Natural killer cell (primary cell): Measurements from ENCODE around the gene DCAF11. TPM values are rescaled to one million over a fixed set of nuclear protein-coding genes. Genes with fewer than 3 reads are reported as not detected.
A peak's percentile ranks its signal among the peaks of the same experiment; 100 is the strongest.

ENCODE experiments used
- ATAC-seq, 3 donors: fragments of 150-1000 bp in 2 of 3; fragments of 200-7000 bp in 1 of 3; cut with Tn5 transposase; 1 replicate in 1 of 3; 2 replicates in 2 of 3; pipeline ENCODE4 v1.10.0; 2021; ENCODE audit warnings: mild to moderate bottlenecking in 2 of 3, moderate library complexity in 2 of 3
- DNase-seq, 2 donors: peaks; one replicate each; pipeline versions ENCODE4 v3.0.0 to v3.0.0-alpha.2; 2013 to 2021; ENCODE audit warnings: mixed read lengths in 1 of 2
- H3K27ac ChIP-seq: one replicate; pipeline ENCODE4 v1.5.1; 2013; ENCODE audit warnings: mild to moderate bottlenecking, low read length
- H3K27me3 ChIP-seq: one replicate; pipeline ENCODE4 v1.6.1; 2013; ENCODE audit warnings: low read length; ENCODE audit not compliant: control insufficient read depth, insufficient read depth
- H3K36me3 ChIP-seq: one replicate; pipeline ENCODE4 v1.6.1; 2013; ENCODE audit warnings: low read length; ENCODE audit not compliant: control insufficient read depth, insufficient read depth
- H3K4me1 ChIP-seq: one replicate; pipeline ENCODE4 v1.6.1; 2013; ENCODE audit warnings: low read length; ENCODE audit not compliant: control insufficient read depth, insufficient read depth
- H3K4me3 ChIP-seq: one replicate; pipeline ENCODE4 v1.5.1; 2013; ENCODE audit warnings: low read length
- H3K9me3 ChIP-seq: one replicate; pipeline ENCODE4 v1.6.1; 2013; ENCODE audit warnings: low read length; ENCODE audit not compliant: control insufficient read depth, insufficient read depth
- H3K27ac Mint-ChIP-seq, 2 donors: one replicate each; pipeline ENCODE4 v1.8.0; 2022; ENCODE audit warnings: mild to moderate bottlenecking in 2 of 2, mixed read lengths in 2 of 2, moderate library complexity in 1 of 2
- H3K27me3 Mint-ChIP-seq, 2 donors: one replicate each; pipeline ENCODE4 v1.8.0; 2022; ENCODE audit warnings: low read depth in 2 of 2, mixed read lengths in 2 of 2
- H3K36me3 Mint-ChIP-seq: one replicate; pipeline ENCODE4 v1.8.0; 2022; ENCODE audit warnings: mixed read lengths
- H3K4me1 Mint-ChIP-seq, 2 donors: one replicate each; pipeline ENCODE4 v1.8.0; 2022; ENCODE audit warnings: mixed read lengths in 2 of 2
- H3K4me3 Mint-ChIP-seq: one replicate; pipeline ENCODE4 v1.8.0; 2022; ENCODE audit warnings: mild to moderate bottlenecking, moderate library complexity, mixed read lengths
- H3K9me3 Mint-ChIP-seq, 2 donors: one replicate each; pipeline ENCODE4 v1.8.0; 2022; ENCODE audit warnings: mixed read lengths in 2 of 2
- WGBS: methylation state at CpG from one replicate; pipeline ENCODE4 v1.1.7; 2013; ENCODE audit warnings: missing lambda C conversion rate; ENCODE audit not compliant: insufficient coverage; 5-methylcytosine and 5-hydroxymethylcytosine counted together
- intact Hi-C: fragments of 100-400 bp; cut with micrococcal nuclease; formaldehyde crosslinking; loops from one replicate; pipeline ENCODE4 v1.14.2; 2022
- total RNA-seq, 4 donors: library from RNA; stranded (reverse); fragments of 120-200 nt in 1 of 4; gene quantifications; one replicate each; pipeline versions ENCODE4 v1.2.3 to v1.2.4, GENCODE V29; 2013 to 2022
- TF ChIP-seq, protein P1 (sequence below): fragments of 200-600 bp; IDR thresholded peaks from one replicate; pipeline ENCODE4 v1.8.0; 2022; ENCODE audit warnings: antibody characterized with exemption

The DCAF11 gene
- total RNA-seq, 3 donors from 2014 or later (not counting 1 experiment from before 2014, with no cell fraction given), result 77.5 to 99.3 (median 96.3) TPM

DNA sequence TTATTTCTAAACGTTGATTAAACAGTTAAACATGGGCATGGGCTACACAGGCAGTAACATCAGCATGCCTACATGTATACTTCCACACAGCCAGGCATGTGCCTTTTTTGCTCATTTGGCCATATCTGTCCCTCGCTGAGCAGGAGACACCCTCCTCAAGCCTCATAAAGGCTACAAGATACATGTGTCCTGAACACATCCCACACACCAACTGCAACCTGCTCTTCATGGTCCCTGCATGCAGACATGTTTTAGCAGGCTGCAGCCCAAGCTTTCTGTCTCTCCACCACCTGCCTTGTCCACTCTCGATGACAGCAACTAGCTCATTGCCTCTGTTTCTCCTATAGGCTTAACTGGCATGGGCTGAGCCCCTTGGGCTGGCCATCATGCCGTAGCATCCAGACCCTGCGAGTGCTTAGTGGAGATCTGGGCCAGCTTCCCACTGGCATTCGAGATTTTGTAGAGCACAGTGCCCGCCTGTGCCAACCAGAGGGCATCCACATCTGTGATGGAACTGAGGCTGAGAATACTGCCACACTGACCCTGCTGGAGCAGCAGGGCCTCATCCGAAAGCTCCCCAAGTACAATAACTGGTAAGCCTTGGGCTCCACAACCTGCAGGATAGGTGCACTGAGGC, 17.9 kb upstream of the DCAF11 start:
- Mint-ChIP-seq H3K36me3 (no peaks in the 10 kb centered on the region), H3K27me3 (no peaks in the 10 kb centered on the region), H3K4me3 (peak overlapping the region; percentile 22), H3K9me3 (no peaks in the 10 kb centered on the region), H3K4me1 (peaks cover 20 to 33% of the 10 kb centered on the region in 2 donors), H3K27ac (peak overlapping the region in 1 of 2 donors; percentile 56)
- ATAC-seq (no peak), DNase-seq (no peak)
- WGBS, result 97% methylated on average over 8 of the region's 8 CpGs
- intact Hi-C loops, result no loop called here
- H3K9me3 ChIP-seq, result no peaks in the 10 kb centered on the region
- H3K36me3 ChIP-seq, result peaks cover 10% of the 10 kb centered on the region
- H3K4me3 ChIP-seq, result no peak overlapping the region
- H3K4me1 ChIP-seq, result peaks cover 22% of the 10 kb centered on the region
- no peaks in the 10 kb centered on the region for H3K27me3 ChIP-seq
- TF ChIP-seq, protein P1, sequence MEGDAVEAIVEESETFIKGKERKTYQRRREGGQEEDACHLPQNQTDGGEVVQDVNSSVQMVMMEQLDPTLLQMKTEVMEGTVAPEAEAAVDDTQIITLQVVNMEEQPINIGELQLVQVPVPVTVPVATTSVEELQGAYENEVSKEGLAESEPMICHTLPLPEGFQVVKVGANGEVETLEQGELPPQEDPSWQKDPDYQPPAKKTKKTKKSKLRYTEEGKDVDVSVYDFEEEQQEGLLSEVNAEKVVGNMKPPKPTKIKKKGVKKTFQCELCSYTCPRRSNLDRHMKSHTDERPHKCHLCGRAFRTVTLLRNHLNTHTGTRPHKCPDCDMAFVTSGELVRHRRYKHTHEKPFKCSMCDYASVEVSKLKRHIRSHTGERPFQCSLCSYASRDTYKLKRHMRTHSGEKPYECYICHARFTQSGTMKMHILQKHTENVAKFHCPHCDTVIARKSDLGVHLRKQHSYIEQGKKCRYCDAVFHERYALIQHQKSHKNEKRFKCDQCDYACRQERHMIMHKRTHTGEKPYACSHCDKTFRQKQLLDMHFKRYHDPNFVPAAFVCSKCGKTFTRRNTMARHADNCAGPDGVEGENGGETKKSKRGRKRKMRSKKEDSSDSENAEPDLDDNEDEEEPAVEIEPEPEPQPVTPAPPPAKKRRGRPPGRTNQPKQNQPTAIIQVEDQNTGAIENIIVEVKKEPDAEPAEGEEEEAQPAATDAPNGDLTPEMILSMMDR, result no peak
- no peak overlapping the region for H3K27ac ChIP-seq

DNA sequence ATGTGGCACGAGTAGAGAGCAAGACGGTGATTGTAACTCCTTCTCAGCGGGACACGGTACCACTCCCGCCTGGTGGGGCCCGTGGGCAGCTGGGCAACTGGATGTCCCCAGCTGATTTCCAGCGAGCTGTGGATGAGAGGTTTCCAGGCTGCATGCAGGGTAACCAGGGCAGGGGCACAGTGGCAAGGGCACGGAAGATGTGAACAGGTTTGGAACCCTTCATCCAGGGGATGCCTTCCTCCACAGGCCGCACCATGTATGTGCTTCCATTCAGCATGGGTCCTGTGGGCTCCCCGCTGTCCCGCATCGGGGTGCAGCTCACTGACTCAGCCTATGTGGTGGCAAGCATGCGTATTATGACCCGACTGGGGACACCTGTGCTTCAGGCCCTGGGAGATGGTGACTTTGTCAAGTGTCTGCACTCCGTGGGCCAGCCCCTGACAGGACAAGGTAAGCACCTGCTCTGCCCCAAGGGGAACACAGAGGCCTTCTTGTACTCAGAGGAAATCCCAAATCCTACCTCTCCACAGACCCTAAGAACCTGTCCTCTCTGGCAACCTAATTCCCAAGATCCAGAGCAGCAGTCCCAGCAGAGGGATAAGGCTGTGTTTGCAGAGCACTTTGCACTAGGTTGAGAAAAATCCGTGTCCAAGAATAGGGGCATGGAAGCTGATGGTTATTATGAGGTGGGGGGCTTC, 16.2 kb upstream of the DCAF11 start:
- no peak overlapping the region for H3K4me3 ChIP-seq
- no peaks in the 10 kb centered on the region for H3K9me3 ChIP-seq
- H3K27me3 ChIP-seq, result no peaks in the 10 kb centered on the region
- WGBS, result 96% methylated on average over 16 of the region's 16 CpGs
- no peak overlapping the region for H3K27ac Mint-ChIP-seq
- ATAC-seq, result no peak
- TF ChIP-seq, protein P1, result no peak
- no peak overlapping the region for H3K4me3 Mint-ChIP-seq
- H3K36me3 ChIP-seq, result peaks cover 13% of the 10 kb centered on the region
- no peaks in the 10 kb centered on the region for H3K36me3 Mint-ChIP-seq
- DNase-seq, result no peak
- peaks cover 20% of the 10 kb centered on the region for H3K4me1 ChIP-seq
- H3K27ac ChIP-seq, result no peak overlapping the region
- no peaks in the 10 kb centered on the region for H3K9me3 Mint-ChIP-seq
- intact Hi-C loops, result no loop called here
- no peaks in the 10 kb centered on the region for H3K27me3 Mint-ChIP-seq
- H3K4me1 Mint-ChIP-seq, result peaks cover 17 to 27% of the 10 kb centered on the region in 2 donors

DNA sequence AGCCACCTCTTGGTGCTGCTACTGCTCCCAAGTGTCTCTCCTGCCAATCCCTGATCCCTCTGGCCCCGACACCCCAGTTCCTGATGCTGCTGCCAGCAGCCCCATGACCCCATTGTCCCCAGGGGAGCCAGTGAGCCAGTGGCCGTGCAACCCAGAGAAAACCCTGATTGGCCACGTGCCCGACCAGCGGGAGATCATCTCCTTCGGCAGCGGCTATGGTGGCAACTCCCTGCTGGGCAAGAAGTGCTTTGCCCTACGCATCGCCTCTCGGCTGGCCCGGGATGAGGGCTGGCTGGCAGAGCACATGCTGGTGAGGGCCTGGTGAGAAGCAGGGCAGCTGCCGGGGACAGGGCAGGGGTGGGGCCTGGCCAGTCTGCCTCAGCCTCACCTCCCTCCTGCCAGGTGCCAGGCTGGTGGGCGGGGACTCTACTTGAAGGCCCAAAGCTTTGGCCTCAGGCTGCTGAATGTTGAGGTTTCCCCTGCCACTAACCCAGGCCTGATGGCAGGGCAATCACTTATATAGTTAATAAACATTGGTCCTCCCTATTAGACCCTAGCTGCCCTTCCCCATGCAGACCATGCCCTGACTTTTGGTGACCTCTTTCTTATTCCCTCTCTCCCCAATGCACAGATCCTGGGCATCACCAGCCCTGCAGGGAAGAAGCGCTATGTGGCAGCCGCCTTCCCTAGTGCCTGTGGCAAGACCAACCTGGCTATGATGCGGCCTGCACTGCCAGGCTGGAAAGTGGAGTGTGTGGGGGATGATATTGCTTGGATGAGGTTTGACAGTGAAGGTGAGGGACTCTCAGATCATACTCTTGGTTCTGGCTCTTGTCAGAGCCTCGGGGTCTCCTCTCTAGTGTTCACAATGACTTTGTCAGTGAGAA, 15.4 kb upstream of the DCAF11 start:
- H3K27me3 Mint-ChIP-seq, result no peaks in the 10 kb centered on the region
- Histone ChIP-seq H3K27me3 (no peaks in the 10 kb centered on the region), H3K4me1 (peaks cover 15% of the 10 kb centered on the region), H3K27ac (no peak overlapping the region), H3K4me3 (no peak overlapping the region), H3K9me3 (no peaks in the 10 kb centered on the region), H3K36me3 (peaks cover 17% of the 10 kb centered on the region)
- peaks cover 14 to 23% of the 10 kb centered on the region in 2 donors for H3K4me1 Mint-ChIP-seq
- H3K27ac Mint-ChIP-seq, result no peak overlapping the region
- 95% methylated on average over 17 of the region's 17 CpGs for WGBS
- no peaks in the 10 kb centered on the region for H3K9me3 Mint-ChIP-seq
- no peak for DNase-seq
- TF ChIP-seq, protein P1, result no peak
- ATAC-seq, result no peak
- H3K4me3 Mint-ChIP-seq, result no peak overlapping the region
- intact Hi-C loops, result no loop called here
- peaks cover 2% of the 10 kb centered on the region for H3K36me3 Mint-ChIP-seq
